Left renal cortex interstitium (tissue), 4 donors: ENCODE measurements around the gene GPR55. TPM values are rescaled to one million over a fixed set of nuclear protein-coding genes. Genes with fewer than 3 reads are reported as not detected.

ENCODE experiments used
- DNase-seq, 4 donors: peaks; one replicate each; pipeline ENCODE4 v3.0.0-alpha.2; 2013; ENCODE audit warnings: low read depth in 4 of 4, low spot score in 2 of 4, missing footprints in 1 of 4
- polyA plus RNA-seq, 4 donors: library from polyadenylated mRNA; unstranded; fragments of 120-200 nt; gene quantifications; one replicate each; pipeline ENCODE4 v1.2.1, GENCODE V29; 2013; ENCODE audit not compliant: insufficient read length in 4 of 4

GPR55 gene
- polyA plus RNA-seq, 4 donors, result 0.18 to 0.44 (median 0.23) TPM

DNA sequence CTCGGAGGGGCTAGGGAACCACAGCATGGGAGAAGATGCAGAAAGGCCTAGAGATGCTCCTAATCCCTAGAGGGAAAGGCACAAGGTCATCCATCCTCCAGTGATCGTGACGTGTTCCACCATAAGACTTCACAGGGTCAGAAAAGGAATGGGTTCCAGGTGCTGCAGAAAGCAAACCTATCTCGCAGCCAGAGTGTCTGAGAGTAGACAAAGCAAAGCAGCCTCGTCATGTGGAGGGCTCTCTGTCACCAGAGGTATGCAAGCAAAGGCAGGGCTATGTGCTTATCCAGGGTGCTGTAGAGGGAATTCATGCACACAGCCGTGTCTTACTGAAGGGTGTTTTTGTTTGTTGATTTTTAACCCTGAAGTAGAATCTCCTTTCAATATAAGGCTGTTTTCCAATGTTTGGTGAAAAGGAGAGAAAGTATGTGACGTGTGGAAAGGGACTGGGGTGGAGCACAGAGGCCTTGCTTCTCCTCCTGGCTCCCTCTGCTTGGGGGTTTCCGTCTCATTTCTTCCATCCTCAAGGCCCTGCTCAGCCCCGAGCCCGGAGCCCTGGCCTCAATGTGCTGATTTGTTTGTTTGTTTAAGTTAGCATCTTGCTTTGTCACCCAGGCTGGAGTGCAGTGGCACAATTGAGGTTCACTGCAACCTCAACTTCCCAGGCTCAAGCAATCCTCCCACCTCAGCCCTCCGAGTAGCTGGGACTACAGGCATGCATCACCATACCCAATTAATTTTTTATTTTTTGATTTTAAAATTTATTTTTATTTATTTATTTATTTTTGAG, 3.0 kb downstream of the GPR55 start:
- DNase-seq, result no peak

GRCh38 chr2:230920167-230920566, 4.9 kb downstream of the GPR55 start:
- DNase-seq, result no peak

DNA sequence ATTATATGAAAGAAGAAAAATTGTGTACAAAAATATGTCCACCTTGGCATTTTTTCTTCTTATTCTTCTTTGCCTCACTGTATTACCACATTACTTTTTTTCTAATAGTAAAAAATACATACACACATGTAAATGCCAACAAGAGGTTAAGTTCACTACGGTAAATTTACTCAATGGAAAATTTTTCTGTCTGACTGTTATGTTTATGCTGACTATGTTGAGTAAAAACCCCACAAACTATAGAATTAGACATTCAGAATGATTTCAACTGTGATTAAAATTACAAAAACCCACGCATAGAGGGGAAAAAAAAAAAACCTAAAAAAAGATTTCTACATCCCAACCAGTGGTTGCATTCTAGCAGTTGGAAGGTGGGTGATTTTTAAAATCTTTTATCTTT, 5.4 kb downstream of the GPR55 start:
- no peak for DNase-seq

DNA sequence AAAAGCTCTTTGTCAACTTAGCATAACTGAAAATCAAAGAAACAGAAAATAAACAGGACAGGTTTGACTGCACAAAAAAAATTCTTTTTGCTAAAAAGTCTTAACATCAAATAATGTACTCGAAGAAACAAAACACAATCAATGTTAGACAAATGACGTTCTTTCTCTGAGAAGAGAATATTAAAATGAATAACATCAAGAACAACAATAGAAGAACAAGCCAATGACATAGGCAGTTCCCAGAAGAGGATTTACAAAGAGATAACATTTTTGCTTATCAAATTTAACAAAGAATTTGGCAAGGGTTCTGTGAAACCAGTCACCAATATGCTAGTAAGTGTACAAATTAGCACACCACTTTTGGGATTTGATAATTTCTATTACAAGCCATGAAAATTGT, 5.8 kb downstream of the GPR55 start:
- DNase-seq, result no peak

GRCh38 chr2:230916218-230916617, 8.8 kb downstream of the GPR55 start:
- DNase-seq, result no peak

DNA sequence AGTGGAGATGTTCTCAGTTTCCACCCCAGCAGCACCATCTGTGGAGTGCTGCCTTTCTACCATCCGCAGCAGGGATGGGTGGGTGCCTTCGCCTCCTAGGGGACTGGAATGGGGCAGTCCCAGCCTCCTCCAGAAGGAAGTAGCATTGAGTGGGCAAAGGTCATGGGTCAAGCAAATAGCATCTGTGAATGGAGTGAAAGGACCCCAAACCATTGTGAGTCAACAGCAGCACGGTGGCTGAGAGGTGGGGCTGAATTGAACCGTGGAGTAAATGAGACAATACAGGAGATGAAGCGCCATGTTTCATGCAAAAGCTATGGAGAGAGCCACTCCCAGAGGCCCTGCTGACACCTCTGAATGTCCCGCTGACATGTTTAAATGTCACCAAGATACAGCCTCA, 9.7 kb downstream of the GPR55 start:
- DNase-seq, result no peak

- no peak for DNase-seq
Measured at GRCh38 chr2:230914886-230915285, 10.2 kb downstream of the GPR55 start.

- no peak for DNase-seq
Measured at GRCh38 chr2:230913406-230914143, 11.5 kb downstream of the GPR55 start.

GRCh38 chr2:230912724-230913123, 12.3 kb downstream of the GPR55 start:
- DNase-seq, result no peak

GRCh38 chr2:230912046-230912445, 13.0 kb downstream of the GPR55 start:
- no peak for DNase-seq

- no peak for DNase-seq
Measured at GRCh38 chr2:230910546-230911177, 14.4 kb downstream of the GPR55 start.

GRCh38 chr2:230909841-230910545, 15.0 kb downstream of the GPR55 start:
- DNase-seq, result no peak

DNA sequence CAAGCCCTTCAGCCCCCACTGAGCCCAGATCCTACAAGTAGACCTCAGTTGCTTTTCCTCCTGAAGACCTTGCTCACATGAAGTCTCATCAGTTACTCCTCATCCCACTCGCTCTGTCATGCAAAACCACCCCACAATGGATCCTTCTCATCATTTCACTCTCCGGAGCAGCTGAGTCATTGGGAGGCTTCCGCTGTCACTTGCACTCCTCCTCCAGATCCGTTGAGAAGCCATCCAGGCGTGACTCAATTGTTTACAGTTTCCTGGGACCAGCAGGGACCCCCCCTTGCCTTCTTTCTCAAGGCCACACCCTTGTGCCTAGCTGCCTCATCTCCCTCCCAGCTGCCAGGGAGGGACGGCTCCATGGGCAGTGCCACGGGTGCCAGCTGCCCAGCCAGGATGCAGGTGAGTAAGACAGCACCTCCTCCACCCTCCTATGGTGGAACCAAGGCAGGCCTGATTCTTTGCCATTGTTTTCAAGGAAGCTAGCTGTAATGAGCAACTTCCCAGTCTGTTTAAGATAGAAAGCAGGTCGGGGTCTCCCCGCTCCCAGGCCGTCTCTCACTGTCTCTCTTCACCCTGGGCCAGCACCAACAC, 16.3 kb downstream of the GPR55 start:
- peak; percentile 47 to 70 (median 68) for DNase-seq

GRCh38 chr2:230908092-230908594, 16.9 kb downstream of the GPR55 start:
- DNase-seq, result peak in 1 of 4 donors; percentile 25

- DNase-seq, result no peak
Measured at GRCh38 chr2:230907361-230908091, 17.5 kb downstream of the GPR55 start.

DNA sequence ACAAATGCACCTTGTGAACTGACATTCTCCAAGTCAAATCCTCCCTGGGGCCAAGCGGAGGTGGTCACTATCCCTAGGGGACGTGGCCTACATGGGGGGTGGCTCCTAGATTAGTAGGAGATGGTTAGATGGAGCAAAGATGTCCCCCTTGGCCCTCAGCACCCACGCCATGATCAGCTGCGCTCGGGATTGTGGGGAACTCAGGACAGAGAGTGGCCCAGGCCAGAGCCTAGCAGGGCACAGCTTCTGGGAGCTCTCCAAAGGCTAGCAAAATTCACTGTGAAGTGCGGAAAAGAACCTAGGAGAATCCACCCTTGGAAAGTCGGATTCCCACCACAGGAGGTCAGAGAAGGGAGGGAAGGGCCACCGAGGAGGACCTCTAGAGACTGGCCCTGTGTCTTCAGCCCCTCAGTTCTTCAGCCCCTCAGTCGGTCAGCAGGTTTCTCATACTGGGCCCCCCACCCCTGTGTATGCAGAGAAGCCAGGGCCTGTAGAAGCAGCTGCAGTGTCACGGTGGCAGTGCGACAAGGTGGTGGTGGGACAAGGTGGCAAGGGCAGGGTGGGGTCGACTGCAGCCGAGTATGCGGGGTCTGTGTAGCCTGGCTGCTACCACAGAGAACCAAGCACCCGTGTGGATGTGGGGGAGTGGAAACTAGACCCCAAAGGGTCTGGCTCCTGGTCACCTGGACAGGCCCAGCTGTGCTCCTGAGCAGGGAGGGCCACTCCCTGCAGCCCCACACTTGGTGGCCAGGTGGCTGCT, 18.4 kb downstream of the GPR55 start:
- no peak for DNase-seq

DNA sequence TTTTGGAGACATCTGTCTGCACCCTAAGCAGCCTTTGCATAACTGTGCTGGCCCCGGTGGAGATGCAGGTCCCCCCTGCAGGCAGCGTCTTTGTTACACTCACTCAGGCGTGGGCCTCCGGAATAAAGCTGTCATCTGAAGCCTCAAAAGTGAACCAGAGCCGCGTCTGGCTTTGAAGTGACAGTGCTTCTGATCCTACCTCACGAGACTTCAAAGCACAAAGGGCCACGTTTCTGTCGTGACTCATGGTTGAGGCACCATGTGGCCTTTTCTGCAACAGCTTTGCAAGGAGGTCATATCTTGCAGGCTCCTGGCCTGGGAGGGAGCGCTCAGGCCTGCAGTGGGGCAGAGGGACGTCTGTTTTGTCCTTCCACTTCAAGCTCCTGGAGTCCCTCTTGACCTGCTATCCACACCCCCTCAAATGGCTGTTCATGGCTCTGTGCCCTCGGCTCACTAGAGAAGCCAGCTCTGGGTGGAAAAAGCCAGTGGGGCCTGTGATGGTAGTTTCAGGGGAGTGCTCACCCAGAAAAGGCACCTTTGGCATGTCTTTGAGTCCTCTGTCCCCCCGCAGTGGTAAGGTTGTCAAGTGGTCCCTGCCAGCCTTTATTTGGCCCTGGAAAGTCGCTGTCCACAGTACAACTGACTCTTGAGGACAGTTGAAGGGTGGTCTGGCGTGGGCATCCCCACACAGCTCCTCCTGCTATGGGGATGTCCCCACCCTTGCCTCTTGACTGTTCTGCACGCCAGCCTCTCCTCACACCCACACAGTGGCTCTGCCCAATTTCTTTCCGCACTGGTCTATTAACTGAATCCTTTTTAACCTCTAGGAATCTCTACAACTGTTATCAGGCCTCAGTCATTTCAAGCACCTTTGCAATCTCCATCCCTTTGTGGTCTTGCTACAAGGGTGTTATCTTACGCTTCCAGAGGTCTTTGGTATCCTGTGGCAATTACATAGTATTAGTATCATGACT, 19.3 kb downstream of the GPR55 start:
- DNase-seq, result no peak
